VCaP (cell line): Measurements from ENCODE around the gene ZNF334.

Experiments
- H3K27ac ChIP-seq: fragments of 450-650 bp; 2 replicates; pipeline ENCODE4 v1.5.1; 2017
- TF ChIP-seq, protein P1 (sequence below): fragments of 450-650 bp; conservative IDR thresholded peaks from 2 replicates; pipeline ENCODE4 v1.5.1; 2017; ENCODE audit warnings: mild to moderate bottlenecking, moderate library complexity

Gene ZNF334

GRCh38 chr20:46523696-46524328, 10.5 kb upstream of the ZNF334 start:
- TF ChIP-seq, protein P1, sequence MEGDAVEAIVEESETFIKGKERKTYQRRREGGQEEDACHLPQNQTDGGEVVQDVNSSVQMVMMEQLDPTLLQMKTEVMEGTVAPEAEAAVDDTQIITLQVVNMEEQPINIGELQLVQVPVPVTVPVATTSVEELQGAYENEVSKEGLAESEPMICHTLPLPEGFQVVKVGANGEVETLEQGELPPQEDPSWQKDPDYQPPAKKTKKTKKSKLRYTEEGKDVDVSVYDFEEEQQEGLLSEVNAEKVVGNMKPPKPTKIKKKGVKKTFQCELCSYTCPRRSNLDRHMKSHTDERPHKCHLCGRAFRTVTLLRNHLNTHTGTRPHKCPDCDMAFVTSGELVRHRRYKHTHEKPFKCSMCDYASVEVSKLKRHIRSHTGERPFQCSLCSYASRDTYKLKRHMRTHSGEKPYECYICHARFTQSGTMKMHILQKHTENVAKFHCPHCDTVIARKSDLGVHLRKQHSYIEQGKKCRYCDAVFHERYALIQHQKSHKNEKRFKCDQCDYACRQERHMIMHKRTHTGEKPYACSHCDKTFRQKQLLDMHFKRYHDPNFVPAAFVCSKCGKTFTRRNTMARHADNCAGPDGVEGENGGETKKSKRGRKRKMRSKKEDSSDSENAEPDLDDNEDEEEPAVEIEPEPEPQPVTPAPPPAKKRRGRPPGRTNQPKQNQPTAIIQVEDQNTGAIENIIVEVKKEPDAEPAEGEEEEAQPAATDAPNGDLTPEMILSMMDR = no peak
- no peak overlapping the region for H3K27ac ChIP-seq

DNA sequence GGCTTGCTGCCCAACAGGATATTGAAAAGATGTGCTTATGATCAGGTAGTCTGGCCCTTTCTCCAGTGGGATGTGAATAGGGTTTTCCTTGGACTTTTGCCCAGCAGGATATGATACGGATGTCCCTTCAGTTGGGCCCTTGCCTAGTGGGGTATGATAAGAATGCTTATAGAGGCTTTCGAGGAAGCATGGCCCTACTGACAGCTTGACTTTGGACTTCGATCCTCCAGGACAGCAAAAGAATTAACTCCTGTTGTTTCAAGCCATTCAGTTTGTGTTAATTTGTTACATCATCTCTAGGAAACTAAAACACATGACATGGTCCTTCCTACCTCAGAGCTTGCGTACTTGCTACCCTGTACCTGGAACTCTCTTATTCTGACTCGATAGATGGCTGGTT, 9.7 kb upstream of the ZNF334 start:
- no peak overlapping the region for H3K27ac ChIP-seq
- TF ChIP-seq, protein P1 = no peak

- no peak overlapping the region for H3K27ac ChIP-seq
- TF ChIP-seq, protein P1 = peak; percentile 95
Observed at GRCh38 chr20:46520976-46521579, 7.7 kb upstream of the ZNF334 start.

- TF ChIP-seq, protein P1 = no peak
- H3K27ac ChIP-seq = no peak overlapping the region
Observed at GRCh38 chr20:46520540-46520939, 7.2 kb upstream of the ZNF334 start.

- H3K27ac ChIP-seq = no peak overlapping the region
- TF ChIP-seq, protein P1 = 0 out of 2 replicates have a peak, but pooled peaks have one; percentile 16
Observed at GRCh38 chr20:46519471-46520068, 6.2 kb upstream of the ZNF334 start.

DNA sequence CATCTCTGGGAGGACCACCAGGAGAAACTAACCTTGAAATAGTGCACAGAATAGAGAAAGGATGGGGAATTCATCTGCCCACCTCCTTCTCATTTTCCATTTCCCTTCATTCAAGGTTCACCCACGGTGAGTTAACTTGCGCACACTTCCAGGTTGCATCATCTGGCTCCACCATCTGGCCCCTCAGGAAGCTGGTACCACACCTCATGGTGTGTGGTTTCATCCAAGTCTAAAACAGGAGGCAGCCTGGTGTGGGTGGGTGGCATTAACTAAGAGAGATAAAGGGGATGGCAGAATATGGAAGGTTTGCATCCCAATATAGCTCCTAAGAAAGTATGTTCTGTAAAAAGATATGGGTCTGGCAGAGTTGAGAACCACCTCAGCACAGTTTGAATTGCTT, 3.8 kb downstream of the ZNF334 start:
- no peak overlapping the region for H3K27ac ChIP-seq
- TF ChIP-seq, protein P1 = no peak

- no peak overlapping the region for H3K27ac ChIP-seq
- TF ChIP-seq, protein P1 = no peak
Observed at GRCh38 chr20:46507760-46508407, 5.5 kb downstream of the ZNF334 start.
